GM12801 (cell line): ENCODE results near the gene ROBO2.

Experiments used
- CTCF ChIP-seq: IDR thresholded peaks from one replicate; pipeline ENCODE4 v1.5.1; 2011; ENCODE audit warnings: control low read depth; ENCODE audit not compliant: insufficient read length; ENCODE audit errors: extremely low read depth

Gene ROBO2

GRCh38 chr3:77601823-77602415 lies 562.0 kb downstream of the ROBO2 start:
- no peak for TF ChIP-seq CTCF

GRCh38 chr3:77602722-77603121 lies 562.8 kb downstream of the ROBO2 start:
- TF ChIP-seq CTCF = no peak

GRCh38 chr3:77605308-77605707 lies 565.4 kb downstream of the ROBO2 start:
- no peak for TF ChIP-seq CTCF

GRCh38 chr3:77605865-77606264 lies 566.0 kb downstream of the ROBO2 start:
- no peak for TF ChIP-seq CTCF

- TF ChIP-seq CTCF = no peak
Measured at GRCh38 chr3:77606372-77606771, 566.5 kb downstream of the ROBO2 start.

GRCh38 chr3:77618686-77619085 lies 578.8 kb downstream of the ROBO2 start:
- TF ChIP-seq CTCF = no peak

- no peak for TF ChIP-seq CTCF
Measured at GRCh38 chr3:77620009-77620408, 580.1 kb downstream of the ROBO2 start.
